ENCODE results near the gene NFYC.

NFYC gene

DNA sequence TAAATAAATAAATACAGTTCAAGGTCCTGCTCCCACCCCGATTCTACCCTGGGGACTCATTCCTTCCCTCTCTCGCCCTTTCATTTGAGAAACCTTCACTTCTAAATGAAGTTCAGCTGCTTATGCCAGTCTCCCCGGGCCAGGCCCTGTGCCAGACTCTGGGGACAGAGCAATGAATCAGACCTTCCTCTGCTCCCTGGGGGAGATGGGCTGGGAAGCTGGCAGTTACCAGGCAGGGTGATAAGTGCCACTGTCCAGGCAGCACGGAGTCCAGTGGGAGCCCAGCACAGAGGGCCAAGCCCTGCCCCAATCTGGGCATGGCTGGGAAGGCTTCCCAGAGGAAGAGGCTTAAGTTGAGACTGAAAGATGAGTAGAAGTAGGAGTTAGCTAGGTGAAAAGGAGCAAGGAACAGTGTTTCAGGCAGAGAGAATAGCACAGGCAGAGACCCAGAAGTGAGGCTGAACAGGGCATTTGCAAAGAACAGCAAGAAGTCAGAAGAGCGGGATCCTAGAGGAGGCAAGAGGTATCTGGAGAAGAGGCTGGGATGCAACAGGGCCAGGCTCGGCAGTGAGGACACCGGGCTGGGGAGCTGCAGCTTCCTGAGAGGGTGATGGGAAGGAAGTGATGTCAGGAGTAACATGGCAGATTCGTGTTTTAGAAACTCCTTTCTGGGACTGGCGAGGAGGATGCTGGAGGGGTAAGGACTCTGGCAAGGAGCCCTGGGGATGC lies 105.6 kb downstream of the NFYC start:
- DNase-seq (ENCODE audit: low read depth, low spot score): peak; percentile 62

DNA sequence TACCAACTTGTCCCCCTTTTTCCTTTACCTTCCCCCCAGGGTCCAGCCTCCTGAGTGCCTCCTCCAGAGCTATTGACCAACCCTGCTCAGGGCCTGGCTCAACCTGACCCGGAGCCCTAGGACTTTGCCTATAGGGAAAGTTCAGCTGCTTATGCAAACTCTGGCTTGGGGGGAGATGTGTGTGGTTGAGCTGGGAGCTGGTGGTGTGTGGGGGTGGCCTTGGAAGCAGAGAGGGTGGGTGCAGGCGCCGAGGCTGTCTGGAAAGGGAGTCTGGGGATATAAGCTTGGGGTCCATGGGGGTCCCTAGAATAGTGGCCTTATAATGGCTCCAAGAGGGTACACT lies 106.1 kb downstream of the NFYC start:
- DNase-seq (ENCODE audit: low read depth, low spot score): no peak

DNA sequence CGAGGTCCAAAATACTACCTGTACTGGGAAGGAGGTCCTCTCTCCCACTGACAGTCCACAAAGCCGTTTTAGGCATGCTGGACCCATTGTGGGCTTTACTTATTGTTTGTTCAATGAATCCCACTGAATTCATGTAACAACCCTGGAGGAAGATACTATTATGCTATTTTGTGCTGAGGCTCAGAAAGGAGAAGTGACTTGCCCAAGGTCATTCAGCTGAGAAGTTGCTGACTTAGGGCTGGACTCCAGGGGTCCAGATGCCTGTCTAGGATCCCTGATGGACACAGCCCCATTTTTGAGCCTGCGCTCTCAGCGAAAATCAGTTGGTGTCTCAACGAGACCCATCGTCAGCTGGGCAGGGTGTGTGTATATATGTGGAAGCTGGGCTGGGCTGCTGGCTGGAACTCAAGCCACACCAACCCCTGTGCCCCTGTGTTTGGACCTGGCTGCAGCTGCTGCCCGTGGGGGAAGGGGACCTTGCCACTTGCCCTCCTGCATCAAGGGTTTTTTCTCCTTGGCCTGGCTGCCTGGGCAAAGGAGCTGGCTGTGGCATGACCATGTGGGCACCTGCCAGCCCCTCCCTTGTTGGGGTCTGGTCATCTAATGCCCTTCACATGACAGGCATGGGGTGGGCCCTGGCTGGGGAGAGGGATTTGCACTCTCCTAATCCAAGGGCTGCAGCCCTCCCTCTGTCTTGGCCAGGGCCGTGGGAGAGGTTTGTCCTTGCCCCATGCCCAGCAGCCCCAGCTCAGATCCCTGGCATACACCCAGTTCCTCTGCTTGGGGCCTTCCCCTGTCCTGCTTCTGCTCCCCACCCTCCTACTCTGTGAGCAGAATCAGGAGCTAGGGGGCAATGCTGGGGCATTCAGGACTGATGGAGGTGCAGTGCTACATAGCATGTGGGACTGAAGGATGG lies 107.1 kb downstream of the NFYC start:
- DNase-seq (ENCODE audit: low read depth, low spot score): no peak

DNA sequence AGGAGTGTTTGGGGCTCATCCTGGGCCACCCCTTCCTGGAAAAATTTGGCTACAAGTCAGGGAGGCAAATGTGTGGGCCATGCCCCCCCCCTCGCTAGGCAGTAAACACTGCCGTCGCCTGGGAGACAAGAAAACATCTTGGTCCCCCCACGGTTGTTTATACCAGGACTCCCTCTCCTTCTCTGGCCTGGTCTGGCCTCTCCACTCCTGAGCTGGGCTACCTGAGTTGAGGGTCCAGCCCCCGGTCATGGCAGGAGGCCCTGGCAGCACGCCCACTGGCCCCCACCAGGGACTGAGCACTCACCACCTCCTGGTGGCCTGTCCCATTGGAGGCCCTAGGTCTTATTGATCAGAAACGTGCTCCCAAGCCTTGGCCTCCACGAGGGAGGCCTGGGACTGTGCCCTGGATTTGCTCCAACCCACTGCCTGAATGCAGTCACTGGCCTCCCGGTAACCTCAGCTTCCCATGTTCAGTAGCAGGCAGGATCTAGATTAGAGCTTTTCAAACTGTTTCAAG lies 107.9 kb downstream of the NFYC start:
- DNase-seq (ENCODE audit: low read depth, low spot score): peak; percentile 79

- DNase-seq (ENCODE audit: low read depth, low spot score): no peak
These were observed 110.2 kb downstream of the NFYC start for GRCh38 chr1:40801742-40802077.

- peak; percentile 89 for DNase-seq (ENCODE audit: low read depth, low spot score)
These were observed 110.7 kb downstream of the NFYC start for GRCh38 chr1:40802078-40802741.

GRCh38 chr1:40802742-40803113 lies 111.2 kb downstream of the NFYC start:
- no peak for DNase-seq (ENCODE audit: low read depth, low spot score)

DNA sequence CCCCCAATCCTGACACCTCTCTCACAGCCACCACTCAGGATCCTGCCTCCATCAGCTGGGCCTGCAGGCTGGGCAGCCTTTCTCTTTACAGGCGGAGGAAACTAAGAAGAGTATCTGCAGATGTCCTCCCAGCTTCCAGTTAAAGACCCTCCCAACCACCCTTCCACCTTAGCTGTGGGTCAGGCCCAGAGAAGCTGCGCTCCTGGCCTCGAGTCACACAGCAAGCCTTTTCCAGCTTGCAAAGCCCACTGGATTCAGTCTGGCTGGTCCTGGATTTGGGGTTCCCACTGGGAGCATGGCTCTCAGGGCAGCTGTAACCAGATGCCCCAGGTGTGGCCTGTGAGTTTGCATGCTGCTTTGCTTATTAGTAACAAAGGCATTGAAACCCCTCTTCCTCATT lies 111.9 kb downstream of the NFYC start:
- no peak for DNase-seq (ENCODE audit: low read depth, low spot score)

- DNase-seq (ENCODE audit: low read depth, low spot score): no peak
These were observed 112.4 kb downstream of the NFYC start for GRCh38 chr1:40803902-40804301.

DNA sequence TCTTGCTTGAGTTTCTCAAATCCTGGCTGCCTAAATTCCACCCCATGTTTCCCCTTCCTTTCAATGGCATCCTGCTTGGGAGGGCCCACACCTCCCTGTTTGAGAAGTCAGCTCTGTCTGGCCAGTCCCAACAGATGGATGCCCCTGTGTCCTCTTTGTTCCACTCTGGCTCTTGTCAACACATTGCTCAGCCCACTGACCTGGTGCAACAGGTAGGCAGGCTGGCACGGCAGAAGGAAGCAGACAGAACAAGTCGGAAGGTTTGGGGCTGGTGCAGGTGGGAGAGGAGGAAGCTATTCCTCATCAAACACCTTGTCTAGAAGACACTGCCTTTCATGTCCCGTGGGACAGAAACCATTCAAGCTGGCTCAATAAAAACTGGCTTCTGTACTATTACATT lies 114.7 kb downstream of the NFYC start:
- no peak for DNase-seq (ENCODE audit: low read depth, low spot score)

GRCh38 chr1:40806731-40807695 lies 115.5 kb downstream of the NFYC start:
- peak; percentile 23 for DNase-seq (ENCODE audit: low read depth, low spot score)

- no peak for DNase-seq (ENCODE audit: low read depth, low spot score)
These were observed 116.5 kb downstream of the NFYC start for GRCh38 chr1:40808002-40808401.

DNA sequence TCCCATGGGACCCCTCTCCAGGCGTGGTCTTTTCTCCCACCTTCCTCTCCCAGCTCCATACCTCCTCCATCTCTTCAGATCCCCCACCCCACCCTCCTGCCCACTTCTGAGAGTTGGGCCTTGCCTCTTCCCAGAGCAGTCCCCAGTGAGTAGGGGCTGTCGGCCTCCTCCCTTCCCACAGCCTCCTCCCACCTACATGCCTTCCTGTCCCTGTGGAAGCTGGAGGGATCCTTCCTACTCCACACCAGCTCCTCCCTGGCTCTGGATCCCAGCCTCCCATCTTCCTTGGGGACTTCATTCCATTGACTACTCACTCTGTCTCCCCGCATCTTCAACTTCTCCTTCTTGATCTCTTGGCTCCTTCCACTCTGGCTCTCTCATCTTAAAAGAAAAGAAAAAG lies 116.9 kb downstream of the NFYC start:
- DNase-seq (ENCODE audit: low read depth, low spot score): no peak

DNA sequence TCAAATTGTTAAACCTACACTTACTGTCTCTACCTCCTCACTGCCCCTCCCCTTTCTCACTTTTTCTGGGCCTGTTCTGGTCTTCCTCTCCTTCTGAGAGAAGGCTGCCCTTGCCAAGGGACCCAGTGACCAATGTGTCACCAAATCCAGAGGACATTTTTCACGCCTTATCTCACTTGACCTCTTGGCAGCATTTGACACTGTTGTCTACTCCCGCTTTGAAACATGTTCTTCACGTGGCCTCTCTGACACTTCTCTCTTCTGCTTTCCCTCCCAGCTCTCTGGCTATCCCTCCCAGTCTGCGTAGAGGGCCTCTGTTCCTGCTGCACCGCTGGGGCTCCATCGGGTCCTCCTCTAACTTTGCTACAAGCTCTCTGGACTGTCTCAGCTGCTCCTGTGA lies 117.4 kb downstream of the NFYC start:
- DNase-seq (ENCODE audit: low read depth, low spot score): no peak

DNA sequence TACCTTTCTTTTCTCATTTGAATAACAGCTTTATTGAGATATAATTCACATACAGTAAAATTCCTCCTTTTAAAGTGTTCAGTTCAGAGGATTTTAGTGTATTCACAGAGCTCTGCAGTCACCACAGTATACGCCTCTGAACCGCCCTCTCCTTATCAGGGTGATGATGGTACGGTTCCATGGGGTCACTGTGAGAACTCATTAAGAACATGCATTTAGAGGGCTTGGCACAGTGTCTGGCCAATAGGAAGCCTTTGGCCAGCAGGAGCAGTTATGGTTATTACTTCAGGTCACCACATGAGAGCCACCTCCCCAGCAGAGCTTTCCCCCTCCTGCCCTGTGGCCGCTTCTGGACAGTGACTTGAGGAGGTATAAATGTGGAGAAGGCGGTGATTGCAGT lies 119.4 kb downstream of the NFYC start:
- DNase-seq (ENCODE audit: low read depth, low spot score): no peak

- DNase-seq (ENCODE audit: low read depth, low spot score): no peak
These were observed 123.9 kb downstream of the NFYC start for GRCh38 chr1:40815420-40815819.

GRCh38 chr1:40817791-40818263 lies 126.3 kb downstream of the NFYC start:
- no peak for DNase-seq (ENCODE audit: low read depth, low spot score)

- DNase-seq (ENCODE audit: low read depth, low spot score): peak; percentile 61
These were observed 126.9 kb downstream of the NFYC start for GRCh38 chr1:40818264-40818961.

DNA sequence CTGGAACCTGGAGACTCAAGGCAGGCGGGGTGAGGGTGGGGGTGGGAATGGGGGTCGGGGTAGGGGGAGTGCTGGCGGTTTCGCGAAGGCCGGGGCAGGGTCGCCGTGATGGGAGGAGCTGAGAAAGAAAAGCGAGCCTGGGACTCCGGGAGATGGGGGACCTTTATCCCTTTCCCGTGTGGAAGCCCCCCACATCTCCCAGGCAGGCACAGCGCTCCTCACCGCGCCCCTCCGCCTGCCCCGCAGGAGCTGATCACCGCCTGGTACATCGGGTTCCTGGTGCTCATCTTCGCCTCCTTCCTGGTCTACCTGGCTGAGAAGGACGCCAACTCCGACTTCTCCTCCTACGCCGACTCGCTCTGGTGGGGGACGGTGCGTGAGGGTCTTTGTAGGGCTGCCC lies 127.6 kb downstream of the NFYC start:
- DNase-seq (ENCODE audit: low read depth, low spot score): no peak

DNA sequence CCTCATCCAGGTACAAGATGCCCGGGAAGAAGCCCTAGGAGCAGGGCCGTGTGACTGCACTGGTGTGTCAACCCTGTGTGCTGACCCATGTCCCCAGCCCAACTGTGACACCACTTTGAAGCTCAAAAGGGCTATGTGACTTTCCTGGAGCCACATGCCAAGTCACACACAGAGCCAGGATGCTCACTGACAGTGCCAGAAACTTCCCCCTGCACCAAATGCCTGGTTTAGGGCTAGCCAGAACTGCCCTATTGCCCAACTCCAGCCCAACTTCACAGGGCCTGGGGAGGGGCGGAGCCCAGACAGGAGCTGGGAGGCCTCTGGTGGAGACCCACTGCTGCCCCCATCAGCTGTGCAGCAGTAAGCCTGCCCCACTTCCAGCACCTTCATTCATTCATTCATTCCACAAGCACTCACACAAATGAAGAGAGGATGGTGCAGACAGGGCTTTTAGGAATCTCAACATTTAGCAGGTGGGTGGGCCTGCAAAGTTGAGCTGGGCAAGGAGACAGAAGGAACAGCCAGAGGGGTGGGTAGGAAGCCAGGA lies 128.8 kb downstream of the NFYC start:
- DNase-seq (ENCODE audit: low read depth, low spot score): no peak

Measured in astrocyte of the hippocampus (primary cell).